HFFc6 (cell line): ENCODE results near the gene CPA1. TPM values are rescaled to one million over a fixed set of nuclear protein-coding genes. Genes with fewer than 3 reads are reported as not detected.

ENCODE experiments used
- DNase-seq: peaks from one replicate; pipeline ENCODE4 v3.0.0-alpha.2; 2018
- H3K27ac Mint-ChIP-seq: 2 replicates; pipeline ENCODE4 v1.8.0; 2020; ENCODE audit warnings: mild to moderate bottlenecking, mixed read lengths
- H3K27me3 Mint-ChIP-seq: 2 replicates; pipeline ENCODE4 v1.8.0; 2021; ENCODE audit warnings: mild to moderate bottlenecking, moderate library complexity, mixed read lengths; ENCODE audit not compliant: insufficient read depth
- H3K36me3 Mint-ChIP-seq: 2 replicates; pipeline ENCODE4 v1.8.0; 2021; ENCODE audit warnings: low read depth, mixed read lengths
- H3K4me1 Mint-ChIP-seq: 2 replicates; pipeline ENCODE4 v1.8.0; 2020; ENCODE audit warnings: low read depth, mixed read lengths
- H3K4me3 Mint-ChIP-seq: 2 replicates; pipeline ENCODE4 v1.8.0; 2020; ENCODE audit warnings: mild to moderate bottlenecking, moderate library complexity, mixed read lengths
- H3K9me3 Mint-ChIP-seq: 2 replicates; pipeline ENCODE4 v1.8.0; 2020; ENCODE audit warnings: mild to moderate bottlenecking, mixed read lengths
- total RNA-seq, 6 experiments: library from RNA; stranded (reverse); fragmentation: NEBNext Ultra II Directional; extraction: Animal tissue kit (Norgen Biotek cat#: 25700); gene quantifications; 2 replicates in 1 of 6; 3 replicates in 5 of 6; pipeline ENCODE4 v1.2.3, GENCODE V29; 2021
- TF ChIP-seq, protein P1 (sequence below): fragments of 200-600 bp; sonication (generic); IDR thresholded peaks from 2 replicates; pipeline ENCODE4 v1.5.0; 2021; ENCODE audit warnings: antibody characterized with exemption, mild to moderate bottlenecking

CPA1 gene
- total RNA-seq, 6 experiments from 2014 or later: not detected

DNA sequence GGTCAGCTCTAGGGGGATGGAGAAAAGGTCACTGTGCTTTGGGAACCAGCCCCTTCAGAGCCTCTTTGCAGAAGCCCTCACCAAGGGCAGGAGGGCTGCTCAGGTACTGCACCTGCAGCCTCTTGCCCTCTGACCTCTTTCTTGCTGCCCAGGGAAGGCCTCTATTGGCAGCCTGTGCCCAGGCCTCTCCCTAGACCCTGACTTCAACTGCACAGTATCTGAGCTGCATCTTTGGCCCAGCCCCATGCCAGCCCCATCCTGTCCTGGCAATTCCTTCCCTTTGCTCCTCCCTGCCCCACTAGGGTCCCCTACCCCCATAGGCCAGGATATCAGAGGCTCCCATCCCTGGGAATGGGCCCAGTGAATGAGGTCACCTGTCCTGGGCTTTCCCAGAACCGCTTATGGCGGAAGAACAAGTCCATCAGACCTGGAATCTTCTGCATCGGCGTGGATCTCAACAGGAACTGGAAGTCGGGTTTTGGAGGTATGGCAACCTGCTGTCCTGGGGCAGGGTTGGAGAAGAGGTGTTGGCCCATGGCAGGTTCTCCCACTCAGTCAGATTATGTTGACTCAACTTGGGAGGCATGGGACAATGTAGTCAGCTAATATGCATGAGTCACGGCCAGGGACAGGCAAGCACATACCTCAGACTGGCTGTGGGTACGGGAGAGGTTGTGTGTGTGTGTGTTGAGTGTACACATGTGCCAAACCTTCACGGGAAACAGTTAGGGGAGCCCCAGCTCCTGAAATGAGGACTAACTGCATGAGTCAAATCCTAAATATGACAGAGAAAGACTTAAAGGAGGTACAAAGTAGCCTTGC, 17.1 kb upstream of the CPA1 start:
- DNase-seq: peak; percentile 99
- H3K4me3 Mint-ChIP-seq: peak overlapping the region; percentile 17; the same call in 1 of the 2 replicates
- H3K36me3 Mint-ChIP-seq: peaks cover 23% of the 10 kb centered on the region
- TF ChIP-seq, protein P1, sequence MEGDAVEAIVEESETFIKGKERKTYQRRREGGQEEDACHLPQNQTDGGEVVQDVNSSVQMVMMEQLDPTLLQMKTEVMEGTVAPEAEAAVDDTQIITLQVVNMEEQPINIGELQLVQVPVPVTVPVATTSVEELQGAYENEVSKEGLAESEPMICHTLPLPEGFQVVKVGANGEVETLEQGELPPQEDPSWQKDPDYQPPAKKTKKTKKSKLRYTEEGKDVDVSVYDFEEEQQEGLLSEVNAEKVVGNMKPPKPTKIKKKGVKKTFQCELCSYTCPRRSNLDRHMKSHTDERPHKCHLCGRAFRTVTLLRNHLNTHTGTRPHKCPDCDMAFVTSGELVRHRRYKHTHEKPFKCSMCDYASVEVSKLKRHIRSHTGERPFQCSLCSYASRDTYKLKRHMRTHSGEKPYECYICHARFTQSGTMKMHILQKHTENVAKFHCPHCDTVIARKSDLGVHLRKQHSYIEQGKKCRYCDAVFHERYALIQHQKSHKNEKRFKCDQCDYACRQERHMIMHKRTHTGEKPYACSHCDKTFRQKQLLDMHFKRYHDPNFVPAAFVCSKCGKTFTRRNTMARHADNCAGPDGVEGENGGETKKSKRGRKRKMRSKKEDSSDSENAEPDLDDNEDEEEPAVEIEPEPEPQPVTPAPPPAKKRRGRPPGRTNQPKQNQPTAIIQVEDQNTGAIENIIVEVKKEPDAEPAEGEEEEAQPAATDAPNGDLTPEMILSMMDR: no peak
- H3K4me1 Mint-ChIP-seq: peaks cover 52% of the 10 kb centered on the region
- H3K27me3 Mint-ChIP-seq: peaks cover 16% of the 10 kb centered on the region
- peaks cover 30% of the 10 kb centered on the region for H3K9me3 Mint-ChIP-seq
- peak overlapping the region; percentile 83 for H3K27ac Mint-ChIP-seq

DNA sequence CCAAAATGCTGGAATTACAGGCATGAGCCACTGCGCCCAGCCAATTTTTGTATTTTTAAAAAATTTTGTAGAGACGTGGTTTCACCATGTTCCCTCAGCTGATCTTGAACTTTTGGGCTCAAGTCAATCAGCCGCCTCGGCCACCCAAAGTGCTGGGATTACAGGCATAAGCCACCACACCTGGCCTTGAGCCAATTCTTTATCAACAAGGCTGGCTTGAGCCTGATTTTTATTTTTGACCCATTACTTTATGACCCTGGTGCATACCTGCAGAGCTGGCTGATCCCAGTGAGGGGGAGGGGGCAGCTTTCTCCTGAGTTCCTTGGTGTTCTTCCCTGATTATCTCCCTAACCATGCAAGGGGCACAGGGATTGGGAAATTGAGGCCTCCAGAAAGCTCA, 15.8 kb upstream of the CPA1 start:
- no peak for DNase-seq
- no peak overlapping the region for H3K27ac Mint-ChIP-seq
- H3K4me1 Mint-ChIP-seq: peaks cover 62% of the 10 kb centered on the region
- peaks cover 20% of the 10 kb centered on the region for H3K36me3 Mint-ChIP-seq
- peaks cover 20% of the 10 kb centered on the region for H3K9me3 Mint-ChIP-seq
- TF ChIP-seq, protein P1: no peak
- no peak overlapping the region for H3K4me3 Mint-ChIP-seq
- H3K27me3 Mint-ChIP-seq: peaks cover 15% of the 10 kb centered on the region

DNA sequence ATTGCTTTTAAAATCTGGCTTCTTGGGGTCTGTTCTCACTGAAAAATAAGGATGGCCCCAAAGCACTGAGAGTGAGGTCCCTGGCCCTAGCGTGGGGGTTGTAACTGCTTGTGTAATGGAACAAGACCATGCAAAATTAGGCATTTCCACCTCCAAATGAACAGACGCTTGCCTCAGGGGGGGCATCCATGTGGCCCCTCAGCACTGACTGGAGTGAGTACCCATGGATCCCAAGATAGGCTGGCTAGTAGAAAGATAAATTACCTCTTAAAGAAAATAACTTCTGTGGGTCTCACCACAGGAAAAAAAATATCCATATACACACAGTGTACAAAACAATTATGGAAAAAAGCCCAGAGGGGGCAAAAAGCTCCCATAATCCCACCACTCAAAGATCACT, 15.2 kb upstream of the CPA1 start:
- peaks cover 14% of the 10 kb centered on the region for H3K9me3 Mint-ChIP-seq
- peak overlapping the region; percentile 13; the same call in 1 of the 2 replicates for H3K27ac Mint-ChIP-seq
- H3K4me1 Mint-ChIP-seq: peaks cover 68% of the 10 kb centered on the region
- peaks cover 13% of the 10 kb centered on the region for H3K36me3 Mint-ChIP-seq
- DNase-seq: no peak
- H3K27me3 Mint-ChIP-seq: peaks cover 14% of the 10 kb centered on the region
- TF ChIP-seq, protein P1: no peak
- H3K4me3 Mint-ChIP-seq: no peak overlapping the region

DNA sequence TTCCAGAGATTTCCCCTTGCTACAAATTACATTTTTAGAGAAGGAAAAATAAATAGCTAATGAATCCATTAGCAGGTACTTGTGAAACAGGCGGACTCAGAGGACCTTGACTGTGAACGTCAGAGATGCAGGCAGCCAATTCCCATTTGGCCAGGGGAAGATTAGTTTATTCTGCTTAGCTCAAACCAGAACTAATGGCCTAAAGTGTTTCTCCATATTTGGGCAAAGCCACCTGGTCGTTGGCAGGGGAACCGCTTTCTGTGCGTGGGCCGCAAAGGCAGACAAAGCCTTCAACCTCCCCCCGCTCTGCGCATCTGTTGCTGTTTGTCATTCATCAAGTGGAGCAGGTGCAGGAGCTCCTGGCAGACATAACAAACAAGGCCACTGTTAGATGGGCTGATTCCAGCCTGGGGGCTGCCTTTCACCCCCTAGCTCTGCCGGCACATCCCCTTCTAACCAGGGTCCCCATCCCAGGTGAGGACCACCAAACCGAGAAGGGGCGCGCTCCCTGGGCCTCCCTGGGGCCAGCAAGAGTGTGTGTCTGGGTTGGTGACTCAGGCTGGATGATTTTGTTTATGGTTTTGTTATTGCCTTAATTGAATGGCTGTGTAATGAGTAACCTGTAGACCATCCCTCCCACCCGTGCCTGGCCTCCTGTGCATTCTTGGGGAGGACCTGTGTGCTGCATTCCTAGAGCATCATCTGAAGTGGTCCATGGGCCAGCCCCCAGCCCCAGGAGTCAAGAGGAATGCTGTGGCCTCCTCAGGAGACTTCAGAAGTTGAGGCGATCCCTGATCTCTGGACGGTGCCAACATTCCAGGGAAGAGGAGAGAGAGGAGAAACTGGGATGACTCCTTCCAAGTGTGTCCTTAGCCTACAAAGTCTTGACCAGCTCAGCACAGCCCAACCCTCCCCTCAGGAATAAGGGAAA, 14.5 kb upstream of the CPA1 start:
- peak overlapping the region; percentile 89 for H3K27ac Mint-ChIP-seq

DNA sequence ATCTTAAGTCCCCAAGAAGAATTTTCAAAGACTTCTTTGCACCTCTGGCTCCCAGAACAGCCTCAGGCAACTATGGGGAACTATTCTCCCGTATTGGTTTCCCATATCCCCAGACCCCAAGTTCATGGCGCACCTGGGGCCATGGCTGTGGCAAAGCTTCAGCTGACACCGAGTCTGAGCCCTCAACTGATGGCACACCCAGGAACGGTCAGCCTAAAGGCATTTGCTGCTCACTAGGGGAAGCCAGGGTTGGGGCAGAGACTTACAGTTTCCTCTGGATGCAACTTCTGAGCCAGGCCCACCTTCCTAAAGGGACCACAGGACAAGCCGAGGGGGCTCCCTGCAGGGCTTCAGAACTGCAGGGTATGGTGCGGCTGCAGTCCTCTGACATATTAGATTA, 13.7 kb upstream of the CPA1 start:
- Mint-ChIP-seq H3K27me3 (peaks cover 10% of the 10 kb centered on the region), H3K4me3 (peak overlapping the region; percentile 74), H3K4me1 (peaks cover 81% of the 10 kb centered on the region), H3K9me3 (no peaks in the 10 kb centered on the region; the same call in 1 of the 2 replicates), H3K36me3 (no peaks in the 10 kb centered on the region), H3K27ac (peak overlapping the region; percentile 89)
- no peak for DNase-seq
- TF ChIP-seq, protein P1: no peak

More for the DNA sequence above, 14.5 kb upstream of the CPA1 start:
- H3K27me3 Mint-ChIP-seq: peaks cover 11% of the 10 kb centered on the region
- peak overlapping the region; percentile 74 for H3K4me3 Mint-ChIP-seq
- H3K36me3 Mint-ChIP-seq: peaks cover 6% of the 10 kb centered on the region
- H3K9me3 Mint-ChIP-seq: peaks cover 7% of the 10 kb centered on the region
- peak; percentile 78 for DNase-seq
- H3K4me1 Mint-ChIP-seq: peaks cover 75% of the 10 kb centered on the region
- TF ChIP-seq, protein P1: no peak
